OCI-LY3 (cell line): ENCODE measurements around the gene ACIN1.

Experiments used
- H2AFZ ChIP-seq: fragments of 200-600, 300-600 bp; shearing (Covaris generic); 2 replicates; pipeline ENCODE4 v1.6.0; 2014; ENCODE audit warnings: antibody characterized with exemption, low read depth, low read length
- H3K27ac ChIP-seq: fragments of 200-600, 300-600 bp; sonication (generic); 2 replicates; pipeline ENCODE4 v1.5.1; 2014; ENCODE audit warnings: mild to moderate bottlenecking, low read length, moderate library complexity, mixed read lengths
- H3K27me3 ChIP-seq: fragments of 200-600, 300-600 bp; sonication (generic); 2 replicates; pipeline ENCODE4 v1.6.1; 2014; ENCODE audit warnings: low read depth, low read length, mixed read lengths
- H3K36me3 ChIP-seq: fragments of 200-600, 300-600 bp; sonication (generic); replicated peaks from 2 replicates; pipeline ENCODE3; 2014; ENCODE audit warnings: low read depth, low read length, mixed read lengths
- H3K4me1 ChIP-seq: fragments of 300-600, 200-600 bp; sonication (generic); 2 replicates; pipeline ENCODE4 v1.6.1; 2014; ENCODE audit warnings: low read length, mixed read lengths
- H3K4me2 ChIP-seq: fragments of 200-600, 300-600 bp; sonication (generic); 2 replicates; pipeline ENCODE4 v1.6.1; 2014; ENCODE audit warnings: low read length, mixed read lengths
- H3K4me3 ChIP-seq: fragments of 300-600, 200-600 bp; sonication (generic); 2 replicates; pipeline ENCODE4 v1.5.1; 2014; ENCODE audit warnings: antibody characterized with exemption, mild to moderate bottlenecking, low read length, moderate library complexity
- H3K79me2 ChIP-seq: fragments of 300-600, 200-600 bp; shearing (Covaris generic); 2 replicates; pipeline ENCODE4 v1.6.1; 2014; ENCODE audit warnings: mild to moderate bottlenecking, low read length, mixed read lengths
- H3K9ac ChIP-seq: fragments of 300-600, 200-600 bp; shearing (Covaris generic); 2 replicates; pipeline ENCODE4 v1.6.0; 2014; ENCODE audit warnings: mild to moderate bottlenecking, low read length, moderate library complexity
- H3K9me3 ChIP-seq: fragments of 200-600, 300-600 bp; shearing (Covaris generic); 2 replicates; pipeline ENCODE4 v1.6.1; 2014; ENCODE audit warnings: low read length, mixed read lengths; ENCODE audit not compliant: insufficient read depth
- H4K20me1 ChIP-seq: fragments of 200-600, 300-600 bp; sonication (generic); 2 replicates; pipeline ENCODE4 v1.6.1; 2016; ENCODE audit warnings: low read length, mixed read lengths; ENCODE audit not compliant: insufficient read depth
- EZH2phosphoT487 ChIP-seq: fragments of 200-600 bp; shearing (Covaris generic); IDR thresholded peaks from 2 replicates; pipeline ENCODE4 v1.6.1; 2018; ENCODE audit warnings: antibody characterized with exemption, mixed run types, low read depth
- TF ChIP-seq, protein P1 (sequence below): fragments of 200-600, 300-600 bp; sonication (generic); IDR thresholded peaks from 2 replicates; pipeline ENCODE4 v1.5.1; 2014; ENCODE audit warnings: antibody characterized with exemption, low read length, low read depth

The ACIN1 gene

GRCh38 chr14:23057757-23058653 lies 36.9 kb downstream of the ACIN1 start:
- H3K79me2 ChIP-seq: no peaks in the 10 kb centered on the region
- no peaks in the 10 kb centered on the region for H3K9me3 ChIP-seq
- peak overlapping the region; percentile 80 for H3K4me3 ChIP-seq
- H3K27ac ChIP-seq: no peak overlapping the region
- H3K36me3 ChIP-seq: peaks cover 28% of the 10 kb centered on the region
- H3K27me3 ChIP-seq: peaks cover 7% of the 10 kb centered on the region; the same call in 1 of the 2 replicates
- H3K4me2 ChIP-seq: peak overlapping the region; percentile 98
- peaks cover 20% of the 10 kb centered on the region for H3K4me1 ChIP-seq
- H2AFZ ChIP-seq: no peak overlapping the region
- peaks cover 5% of the 10 kb centered on the region for H4K20me1 ChIP-seq
- TF ChIP-seq EZH2phosphoT487: no peak
- TF ChIP-seq, protein P1, sequence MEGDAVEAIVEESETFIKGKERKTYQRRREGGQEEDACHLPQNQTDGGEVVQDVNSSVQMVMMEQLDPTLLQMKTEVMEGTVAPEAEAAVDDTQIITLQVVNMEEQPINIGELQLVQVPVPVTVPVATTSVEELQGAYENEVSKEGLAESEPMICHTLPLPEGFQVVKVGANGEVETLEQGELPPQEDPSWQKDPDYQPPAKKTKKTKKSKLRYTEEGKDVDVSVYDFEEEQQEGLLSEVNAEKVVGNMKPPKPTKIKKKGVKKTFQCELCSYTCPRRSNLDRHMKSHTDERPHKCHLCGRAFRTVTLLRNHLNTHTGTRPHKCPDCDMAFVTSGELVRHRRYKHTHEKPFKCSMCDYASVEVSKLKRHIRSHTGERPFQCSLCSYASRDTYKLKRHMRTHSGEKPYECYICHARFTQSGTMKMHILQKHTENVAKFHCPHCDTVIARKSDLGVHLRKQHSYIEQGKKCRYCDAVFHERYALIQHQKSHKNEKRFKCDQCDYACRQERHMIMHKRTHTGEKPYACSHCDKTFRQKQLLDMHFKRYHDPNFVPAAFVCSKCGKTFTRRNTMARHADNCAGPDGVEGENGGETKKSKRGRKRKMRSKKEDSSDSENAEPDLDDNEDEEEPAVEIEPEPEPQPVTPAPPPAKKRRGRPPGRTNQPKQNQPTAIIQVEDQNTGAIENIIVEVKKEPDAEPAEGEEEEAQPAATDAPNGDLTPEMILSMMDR: peak; percentile 82
- peak overlapping the region; percentile 44; the same call in 1 of the 2 replicates for H3K9ac ChIP-seq

DNA sequence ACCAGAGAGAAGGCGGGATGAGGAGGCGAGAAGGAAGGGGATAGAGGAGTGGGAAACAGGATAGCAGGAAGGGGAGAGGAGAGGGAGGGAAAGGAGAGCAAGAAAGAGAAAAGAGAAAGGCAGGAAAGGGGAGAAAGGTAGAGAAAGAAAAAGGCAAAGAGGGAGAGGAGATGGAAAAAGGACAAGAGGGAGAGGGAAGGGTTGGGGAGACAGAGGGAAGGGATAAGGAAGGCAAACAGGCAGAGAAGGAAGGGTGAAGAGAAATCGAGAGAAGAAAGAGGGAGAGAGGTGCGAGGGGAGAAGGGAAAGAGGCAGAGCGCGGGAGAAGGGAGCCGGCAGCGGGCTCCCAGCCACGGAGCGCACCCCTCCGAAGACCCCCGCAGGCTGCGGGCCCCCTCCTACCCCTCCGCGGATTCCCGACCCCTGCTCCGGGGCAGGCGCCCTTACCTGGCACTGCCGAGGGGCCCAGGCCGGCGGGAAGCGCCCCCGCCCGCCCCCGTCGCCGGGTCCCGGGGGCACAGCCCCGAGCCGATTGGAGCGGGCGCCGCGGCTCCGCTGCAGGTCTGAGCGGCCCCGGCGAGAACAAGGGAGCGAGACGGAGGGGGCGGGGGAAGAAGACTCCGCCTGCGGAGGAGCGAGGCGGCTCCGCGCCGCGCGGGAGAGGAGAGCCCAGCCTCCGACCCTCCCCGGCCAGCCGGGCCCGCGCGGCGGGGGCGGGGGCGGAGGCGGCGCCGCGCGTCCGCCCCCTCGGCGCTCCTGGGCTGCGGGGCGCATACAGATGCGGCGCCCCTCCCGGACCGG lies 37.8 kb downstream of the ACIN1 start, which contains the start of gene CDH24:
CDH24 (minus strand) TSS at position 565 of the 801 bp plus-strand sequence. CDS start 1,787 bp downstream, outside the sequence.
- Histone ChIP-seq H3K9me3 (no peaks in the 10 kb centered on the region), H3K4me3 (peak within 1 kb of the TSS; percentile 80), H3K4me1 (peaks cover 20% of the 10 kb centered on the region), H3K9ac (peak within 1 kb of the TSS; percentile 44), H3K27me3 (peaks cover 7% of the 10 kb centered on the region; the same call in 1 of the 2 replicates), H3K36me3 (peaks cover 19% of the 10 kb centered on the region), H3K27ac (no peak within 1 kb of the TSS), H3K4me2 (peak within 1 kb of the TSS; percentile 98), H4K20me1 (peaks cover 5% of the 10 kb centered on the region), H3K79me2 (no peaks in the 10 kb centered on the region), H2AFZ (no peak within 1 kb of the TSS)
- TF ChIP-seq, protein P1: no peak
- TF ChIP-seq EZH2phosphoT487: no peak

- H3K36me3 ChIP-seq: peaks cover 16% of the 10 kb centered on the region
- no peak overlapping the region for H3K27ac ChIP-seq
- H3K9ac ChIP-seq: peak overlapping the region; percentile 30; the same call in 1 of the 2 replicates
- peaks cover 20% of the 10 kb centered on the region for H3K4me1 ChIP-seq
- TF ChIP-seq EZH2phosphoT487: no peak
- TF ChIP-seq, protein P1: peak; percentile 64
- peak overlapping the region; percentile 80 for H3K4me3 ChIP-seq
- peak overlapping the region; percentile 98 for H3K4me2 ChIP-seq
- H3K9me3 ChIP-seq: no peaks in the 10 kb centered on the region
- H2AFZ ChIP-seq: no peak overlapping the region
- H4K20me1 ChIP-seq: peaks cover 5% of the 10 kb centered on the region
- no peaks in the 10 kb centered on the region for H3K79me2 ChIP-seq
- peaks cover 7% of the 10 kb centered on the region; the same call in 1 of the 2 replicates for H3K27me3 ChIP-seq
These were observed 38.6 kb downstream of the ACIN1 start for GRCh38 chr14:23056145-23056955.
